Nephron (organoid): ENCODE results near the gene LPGAT1.
"Not testable (repeated sequence)": the region's sequence is repeated elsewhere in the genome, so short reads cannot be mapped to it uniquely, and the experiment has no call there.

Experiments
- H3K27ac Mint-ChIP-seq, 3 experiments: 2 replicates each; pipeline ENCODE4 v1.8.0; 2020; ENCODE audit warnings: mixed read lengths in 3 of 3, mild to moderate bottlenecking in 2 of 3, moderate library complexity in 1 of 3
- H3K27me3 Mint-ChIP-seq: 2 replicates; pipeline ENCODE4 v1.8.0; 2021; ENCODE audit warnings: low read depth, mild to moderate bottlenecking, moderate library complexity, mixed read lengths
- H3K36me3 Mint-ChIP-seq: 2 replicates; pipeline ENCODE4 v1.8.0; 2020; ENCODE audit warnings: low read depth, mixed read lengths
- H3K4me1 Mint-ChIP-seq: 2 replicates; pipeline ENCODE4 v1.8.0; 2020; ENCODE audit warnings: mixed read lengths
- H3K4me3 Mint-ChIP-seq, 3 experiments: 2 replicates each; pipeline ENCODE4 v1.8.0; 2020; ENCODE audit warnings: mild to moderate bottlenecking in 3 of 3, mixed read lengths in 3 of 3, moderate library complexity in 2 of 3
- H3K9me3 Mint-ChIP-seq: 2 replicates; pipeline ENCODE4 v1.8.0; 2020; ENCODE audit warnings: mixed read lengths
- CTCF ChIP-seq, 3 experiments: fragments of 200-600 bp; sonication (generic); IDR thresholded peaks; one replicate each; pipeline ENCODE4 v1.5.0; 2021; ENCODE audit warnings: antibody characterized with exemption in 3 of 3; ENCODE audit not compliant: unreplicated experiment in 3 of 3

The LPGAT1 gene

GRCh38 chr1:211698161-211699026 lies 132.2 kb downstream of the LPGAT1 start:
- Mint-ChIP-seq H3K27ac (no peak overlapping the region), H3K36me3 (no peaks in the 10 kb centered on the region), H3K4me3 (peak overlapping the region; percentile 43 to 57 (median 56)), H3K9me3 (peaks cover 6% of the 10 kb centered on the region), H3K27me3 (peaks cover 28% of the 10 kb centered on the region), H3K4me1 (peaks cover 12% of the 10 kb centered on the region)
- peak; percentile 94 to 96 (median 96) for TF ChIP-seq CTCF (IDR thresholded peaks at IDR 0.05; ENCODE audit: unreplicated experiment in 3 of 3)

- no peak for TF ChIP-seq CTCF (IDR thresholded peaks at IDR 0.05; ENCODE audit: unreplicated experiment in 3 of 3)
- peaks cover 9% of the 10 kb centered on the region for H3K4me1 Mint-ChIP-seq
- no peaks in the 10 kb centered on the region for H3K36me3 Mint-ChIP-seq
- H3K27ac Mint-ChIP-seq = no peak overlapping the region
- peaks cover 27% of the 10 kb centered on the region for H3K27me3 Mint-ChIP-seq
- peaks cover 6% of the 10 kb centered on the region for H3K9me3 Mint-ChIP-seq
- H3K4me3 Mint-ChIP-seq = no peak overlapping the region
These were observed 133.2 kb downstream of the LPGAT1 start for GRCh38 chr1:211697356-211697755.

DNA sequence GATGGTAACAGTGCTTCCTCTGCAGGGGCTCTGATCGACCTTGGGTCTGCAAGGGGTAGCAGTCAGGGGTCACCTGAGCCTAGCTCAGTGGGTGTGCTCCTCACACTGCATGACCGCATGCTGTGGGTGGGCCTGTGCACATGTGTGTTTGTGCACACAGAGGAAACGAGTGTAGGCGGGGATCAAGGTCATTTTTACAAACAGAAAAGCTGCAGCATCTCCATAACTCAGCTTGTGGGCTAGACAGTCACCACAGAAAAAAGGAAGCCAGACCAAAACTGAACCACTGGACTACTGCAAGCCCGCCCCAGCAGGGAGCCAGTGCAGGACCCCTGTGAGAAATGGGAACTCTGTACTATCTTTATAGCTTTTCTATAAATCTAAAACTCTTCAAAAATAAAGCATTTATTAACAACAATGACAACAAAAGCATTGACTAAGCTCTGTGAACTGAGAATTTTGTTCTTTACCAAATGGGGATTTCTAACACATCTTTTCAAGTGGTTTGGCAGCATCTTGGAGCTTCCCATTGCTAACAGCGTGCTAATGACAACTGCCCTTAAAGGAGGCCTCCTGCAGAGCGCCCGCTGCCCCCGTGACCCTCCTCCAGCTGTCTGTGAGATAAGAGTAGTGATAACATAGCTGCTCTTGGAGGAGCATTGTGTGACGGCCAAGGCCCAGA lies 135.3 kb downstream of the LPGAT1 start:
- Mint-ChIP-seq H3K27me3 (peaks cover 21% of the 10 kb centered on the region), H3K36me3 (no peaks in the 10 kb centered on the region), H3K27ac (no peak overlapping the region)

DNA sequence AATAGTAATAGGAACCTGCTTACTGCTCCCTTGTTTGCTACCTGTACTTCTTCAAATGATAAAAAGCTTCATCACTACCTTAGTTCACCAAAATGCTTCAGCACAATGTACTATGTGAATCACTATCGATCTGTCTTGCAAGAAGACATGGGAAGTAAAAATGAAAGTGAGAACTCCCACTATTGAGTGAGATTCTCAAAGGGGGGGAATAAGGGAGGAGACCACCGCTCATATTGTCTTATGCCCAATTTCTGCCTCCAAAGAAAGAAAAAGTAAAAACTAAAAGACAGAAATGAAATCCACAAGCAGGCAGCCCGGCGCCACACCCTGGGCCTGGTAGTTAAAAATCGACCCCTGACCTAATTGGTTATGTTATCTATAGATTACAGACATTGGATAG lies 136.7 kb downstream of the LPGAT1 start:
- not testable (repeated sequence) for H3K4me1 Mint-ChIP-seq, H3K9me3 Mint-ChIP-seq, H3K27ac Mint-ChIP-seq, H3K4me3 Mint-ChIP-seq, H3K36me3 Mint-ChIP-seq
- H3K27me3 Mint-ChIP-seq = peaks cover 11% of the 10 kb centered on the region

More for the DNA sequence above, 135.3 kb downstream of the LPGAT1 start:
- TF ChIP-seq CTCF (IDR thresholded peaks at IDR 0.05; ENCODE audit: unreplicated experiment in 3 of 3) = no peak
- Mint-ChIP-seq H3K4me3 (no peak overlapping the region), H3K4me1 (peaks cover 9% of the 10 kb centered on the region), H3K9me3 (peaks cover 6% of the 10 kb centered on the region)
